HEK293 (cell line): ENCODE data around the gene ADCY4.

Experiments
- CTCF ChIA-PET: fragments of 350-600 bp; formaldehyde crosslinking; extraction: SDS; loops from one replicate; lab custom pipeline; 2021; ENCODE audit warnings: antibody characterized with exemption; lab: Yijun Ruan, JAX
- POLR2A ChIA-PET: fragments of 300-600 bp; formaldehyde crosslinking; extraction: SDS; loops from one replicate; lab custom pipeline; 2020; ENCODE audit warnings: antibody characterized with exemption, inconsistent platforms; lab: Yijun Ruan, JAX
- H3K27ac ChIP-seq: fragments of 200-500 bp; sonication (Bioruptor generic); 2 replicates; pipeline ENCODE4 v1.5.1; 2014; ENCODE audit warnings: low read depth, low read length, control low read depth, inconsistent platforms; ENCODE audit errors: extremely low read depth
- H3K36me3 ChIP-seq, 2 experiments: fragments of 200-500 bp in 1 of 2; sonication (Bioruptor generic) in 1 of 2; 1 replicate in 1 of 2; 2 replicates in 1 of 2; pipeline ENCODE4 v1.5.1; 2014 to 2017; ENCODE audit warnings: inconsistent platforms in 2 of 2, low read length in 2 of 2; ENCODE audit not compliant: control insufficient read depth in 2 of 2, insufficient read depth in 1 of 2
- H3K4me1 ChIP-seq: fragments of 200-500 bp; sonication (Bioruptor generic); 2 replicates; pipeline ENCODE4 v1.5.1; 2014; ENCODE audit warnings: mild to moderate bottlenecking, low read length, inconsistent platforms; ENCODE audit not compliant: control insufficient read depth, insufficient read depth
- H3K4me3 ChIP-seq: 2 replicates; pipeline ENCODE4 v1.5.1; 2011; ENCODE audit warnings: low read depth, mild to moderate bottlenecking, control low read depth, low read length, moderate library complexity
- H3K9me3 ChIP-seq: fragments of 200-500 bp; sonication (Bioruptor generic); 2 replicates; pipeline ENCODE4 v1.5.1; 2014; ENCODE audit warnings: low read depth, low read length, inconsistent platforms; ENCODE audit not compliant: control insufficient read depth, insufficient read depth
- BCL11A ChIP-seq: fragments of 450-650 bp; formaldehyde crosslinking; IDR thresholded peaks from 2 replicates; pipeline ENCODE4 v1.5.1; 2016; ENCODE audit warnings: low read depth, missing biosample characterization, missing genetic modification characterization
- FEZF1 ChIP-seq: fragments of 450-650 bp; formaldehyde crosslinking; IDR thresholded peaks from 2 replicates; pipeline ENCODE4 v1.5.1; 2016; ENCODE audit warnings: missing biosample characterization, missing genetic modification characterization
- IKZF3 ChIP-seq: fragments of 450-650 bp; IDR thresholded peaks from 2 replicates; pipeline ENCODE4 v1.5.0; 2018; ENCODE audit warnings: missing biosample characterization, mild to moderate bottlenecking, missing genetic modification characterization, moderate library complexity
- KLF16 ChIP-seq: fragments of 450-650 bp; formaldehyde crosslinking; IDR thresholded peaks from 2 replicates; pipeline ENCODE4 v1.5.1; 2017; ENCODE audit warnings: missing biosample characterization, missing genetic modification characterization
- KLF8 ChIP-seq: fragments of 450-650 bp; formaldehyde crosslinking; IDR thresholded peaks from 2 replicates; pipeline ENCODE4 v1.5.1; 2016; ENCODE audit warnings: missing biosample characterization, missing genetic modification characterization
- REPIN1 ChIP-seq: fragments of 450-650 bp; formaldehyde crosslinking; IDR thresholded peaks from 2 replicates; pipeline ENCODE4 v1.5.1; 2017; ENCODE audit warnings: missing biosample characterization, missing genetic modification characterization, low read depth
- SALL2 ChIP-seq: fragments of 450-650 bp; formaldehyde crosslinking; IDR thresholded peaks from 2 replicates; pipeline ENCODE4 v1.5.0; 2017; ENCODE audit warnings: missing biosample characterization, mild to moderate bottlenecking, missing genetic modification characterization, borderline replicate concordance
- SP3 ChIP-seq: fragments of 450-650 bp; formaldehyde crosslinking; IDR thresholded peaks from 2 replicates; pipeline ENCODE4 v1.5.1; 2016; ENCODE audit warnings: missing biosample characterization, missing genetic modification characterization
- YY1 ChIP-seq: fragments of 450-650 bp; formaldehyde crosslinking; IDR thresholded peaks from 2 replicates; pipeline ENCODE4 v1.5.1; 2018; ENCODE audit warnings: missing biosample characterization, missing genetic modification characterization
- ZBTB10 ChIP-seq: fragments of 450-650 bp; formaldehyde crosslinking; IDR thresholded peaks from 2 replicates; pipeline ENCODE4 v1.5.1; 2016; ENCODE audit warnings: missing biosample characterization, missing genetic modification characterization
- ZIC2 ChIP-seq: fragments of 450-650 bp; formaldehyde crosslinking; IDR thresholded peaks from 2 replicates; pipeline ENCODE4 v1.5.1; 2016; ENCODE audit warnings: missing biosample characterization, missing genetic modification characterization
- ZNF132 ChIP-seq: fragments of 450-650 bp; formaldehyde crosslinking; IDR thresholded peaks from 2 replicates; pipeline ENCODE4 v1.5.1; 2017; ENCODE audit warnings: missing biosample characterization, missing genetic modification characterization, borderline replicate concordance
- ZNF146 ChIP-seq: fragments of 450-650 bp; formaldehyde crosslinking; IDR thresholded peaks from 2 replicates; pipeline ENCODE4 v1.5.1; 2016; ENCODE audit warnings: missing biosample characterization, missing genetic modification characterization
- ZNF148 ChIP-seq: fragments of 450-650 bp; formaldehyde crosslinking; IDR thresholded peaks from 2 replicates; pipeline ENCODE4 v1.5.0; 2017; ENCODE audit warnings: missing biosample characterization, missing genetic modification characterization, borderline replicate concordance
- ZNF19 ChIP-seq: fragments of 450-650 bp; formaldehyde crosslinking; IDR thresholded peaks from 2 replicates; pipeline ENCODE4; 2016; ENCODE audit warnings: missing biosample characterization, missing genetic modification characterization, low read depth
- ZNF223 ChIP-seq: fragments of 450-650 bp; formaldehyde crosslinking; IDR thresholded peaks from 2 replicates; pipeline ENCODE4 v1.5.1; 2016; ENCODE audit warnings: missing biosample characterization, missing genetic modification characterization
- ZNF391 ChIP-seq: fragments of 450-650 bp; formaldehyde crosslinking; IDR thresholded peaks from 2 replicates; pipeline ENCODE4 v1.5.1; 2016; ENCODE audit warnings: low read depth, missing biosample characterization, missing genetic modification characterization, borderline replicate concordance
- ZNF433 ChIP-seq: fragments of 450-650 bp; formaldehyde crosslinking; IDR thresholded peaks from 2 replicates; pipeline ENCODE4 v1.5.1; 2016; ENCODE audit warnings: missing biosample characterization, missing genetic modification characterization, low read depth
- ZNF571 ChIP-seq: fragments of 450-650 bp; formaldehyde crosslinking; IDR thresholded peaks from 2 replicates; pipeline ENCODE4 v1.5.0; 2017; ENCODE audit warnings: missing biosample characterization, missing genetic modification characterization
- ZNF610 ChIP-seq: fragments of 450-650 bp; formaldehyde crosslinking; IDR thresholded peaks from 2 replicates; pipeline ENCODE4 v1.5.1; 2016; ENCODE audit warnings: missing biosample characterization, missing genetic modification characterization, borderline replicate concordance
- ZNF777 ChIP-seq: fragments of 450-650 bp; formaldehyde crosslinking; IDR thresholded peaks from 2 replicates; pipeline ENCODE4 v1.5.1; 2017; ENCODE audit warnings: missing biosample characterization, missing genetic modification characterization, borderline replicate concordance
- ZSCAN23 ChIP-seq: fragments of 450-650 bp; formaldehyde crosslinking; IDR thresholded peaks from 2 replicates; pipeline ENCODE4 v1.5.1; 2016; ENCODE audit warnings: missing biosample characterization, missing genetic modification characterization

The ADCY4 gene

GRCh38 chr14:24285351-24285750, 49.5 kb downstream of the ADCY4 start:
- Histone ChIP-seq H3K9me3 (no peaks in the 10 kb centered on the region), H3K27ac (no peak overlapping the region), H3K36me3 (peaks cover 0 to 12% of the 10 kb centered on the region in 2 experiments; a peak in 1 of 3 replicates), H3K4me1 (no peaks in the 10 kb centered on the region), H3K4me3 (no peak overlapping the region)
- TF ChIP-seq ZIC2 (tag by site-specific recombination) (no peak), REPIN1 (tag by site-specific recombination) (no peak), ZNF223 (tag by site-specific recombination) (no peak), FEZF1 (tag by site-specific recombination) (no peak), ZNF146 (tag by site-specific recombination) (no peak), ZNF19 (tag by site-specific recombination) (no peak)
- ChIA-PET POLR2A (no interaction called here), CTCF (interaction anchor here (0.8 kb wide), 1 partner anchor 43 kb away, joined by 4 read pairs; the partner anchor contains the start of gene TINF2)

GRCh38 chr14:24284501-24285035, 50.3 kb downstream of the ADCY4 start:
- ChIA-PET CTCF (interaction anchor here (2.0 kb wide), 1 partner anchor 42 kb away, joined by 7 read pairs; the partner anchor contains the start of gene TINF2), POLR2A (interaction anchor here (1.7 to 2.1 kb wide), 2 partner anchors 13 to 42 kb away, joined by 9 to 12 read pairs; partner anchors contain the start of genes RABGGTA and TINF2)
- Histone ChIP-seq H3K4me1 (no peaks in the 10 kb centered on the region), H3K27ac (no peak overlapping the region), H3K4me3 (no peak overlapping the region), H3K9me3 (no peaks in the 10 kb centered on the region), H3K36me3 (peaks cover 0 to 4% of the 10 kb centered on the region in 2 experiments; a peak in 1 of 3 replicates)
- no peak for TF ChIP-seq KLF8

- Histone ChIP-seq H3K27ac (0 out of 2 replicates have a peak overlapping the region, but pooled peaks have one; percentile 31), H3K4me1 (no peaks in the 10 kb centered on the region)
- POLR2A ChIA-PET, result interaction anchor here (1.4 to 2.1 kb wide), 3 partner anchors 10 to 42 kb away, joined by 3 to 12 read pairs (median 9); partner anchors contain the start of genes RABGGTA and TINF2
- TF ChIP-seq ZNF777, result no peak
- TF ChIP-seq ZNF132 (tag by site-specific recombination), result no peak
- TF ChIP-seq ZNF433 (tag by site-specific recombination), result no peak
- TF ChIP-seq ZBTB10 (tag by site-specific recombination), result no peak
- TF ChIP-seq ZNF610 (tag by site-specific recombination), result no peak
- no peak for TF ChIP-seq YY1 (tag by site-specific recombination)
- TF ChIP-seq KLF16 (tag by site-specific recombination), result no peak
- no peak for TF ChIP-seq SP3 (tag by site-specific recombination)
- no peak for TF ChIP-seq ZSCAN23 (tag by site-specific recombination)
- TF ChIP-seq ZNF571 (tag by site-specific recombination), result no peak
- TF ChIP-seq BCL11A, result no peak
- no peak for TF ChIP-seq IKZF3 (tag by site-specific recombination)
- TF ChIP-seq ZNF148, result no peak
- TF ChIP-seq ZNF391 (tag by site-specific recombination), result no peak
- no peak for TF ChIP-seq SALL2
- TF ChIP-seq, all 188 proteins: peak for 0
- no peaks in the 10 kb centered on the region for H3K9me3 ChIP-seq
- CTCF ChIA-PET, result interaction anchor here (0.5 to 2.0 kb wide), 6 partner anchors 11 to 147 kb away, joined by 3 to 7 read pairs (median 4); partner anchors contain the start of genes CBLN3, KHNYN and TINF2
- H3K4me3 ChIP-seq, result no peak overlapping the region
- H3K36me3 ChIP-seq, result no peaks in the 10 kb centered on the region
Measured at GRCh38 chr14:24283796-24284460, 50.9 kb downstream of the ADCY4 start.
